ENCODE measurements around the gene FBLN1. TPM values are rescaled to one million over a fixed set of nuclear protein-coding genes. Genes with fewer than 3 reads are reported as not detected.

Gene FBLN1
- total and polyA plus RNA-seq, 2 of the 8 experiments (the other 6 are each of a cell fraction or from before 2014, with no cell fraction given) = 159 to 168 TPM

GRCh38 chr22:45563362-45564040 lies 60.8 kb downstream of the FBLN1 start:
- no peaks in the 10 kb centered on the region; the same call in 1 of the 2 replicates for H3K23me2 ChIP-seq (ENCODE audit: low read depth, low read length)
- ChIA-PET CTCF (ENCODE audit: partially characterized antibody) (interaction anchor here (1.3 to 7.2 kb wide), 2 partner anchors 11 to 218 kb away, joined by 4 to 39 read pairs; no protein-coding TSS in a partner anchor), POLR2A (ENCODE audit: partially characterized antibody) (no interaction called here)
- no peak overlapping the region for H3K23ac ChIP-seq (ENCODE audit: insufficient read length)
- H4K20me1 ChIP-seq (replicated peaks in 1 of 2; ENCODE audit: control insufficient read depth in 1 of 2, insufficient read depth in 2 of 2, low read length in 2 of 2) = peaks cover 0 to 2% of the 10 kb centered on the region in 2 experiments
- H4K5ac ChIP-seq (ENCODE audit: insufficient read length, low read depth, low read length) = no peak overlapping the region
- no peak overlapping the region for H2BK12ac ChIP-seq (ENCODE audit: low read depth, low read length)
- H3K18ac ChIP-seq (ENCODE audit: extremely low read depth, low read length) = no peak overlapping the region
- no peaks in the 10 kb centered on the region; a peak in 2 of 7 replicates for H3K27me3 ChIP-seq (replicated peaks in 1 of 4; ENCODE audit: control insufficient read depth in 3 of 4, extremely low read depth in 1 of 4, insufficient read depth in 3 of 4, low read length in 3 of 4)
- no peak overlapping the region for H3K14ac ChIP-seq (ENCODE audit: insufficient read length)
- no peak overlapping the region; the same call in 1 of the 2 replicates for H4K8ac ChIP-seq (ENCODE audit: extremely low read depth, insufficient read depth, low read length)
- no peak overlapping the region for H4K91ac ChIP-seq (replicated peaks; ENCODE audit: insufficient read length, low read length)
- H2AK5ac ChIP-seq (ENCODE audit: low read depth, low read length) = no peak overlapping the region
- WGBS, 2 experiments (ENCODE audit: extremely low coverage in 1 of 2, insufficient coverage in 1 of 2, insufficient read length in 1 of 2, insufficient replicate concordance in 2 of 2, low coverage in 1 of 2, low lambda C conversion rate in 2 of 2, missing lambda C conversion rate in 1 of 2) = 83% methylated on average over 20 of the region's 20 CpGs; no CpG with 5 or more reads in 1 of the 2 experiments
- H3K4me2 ChIP-seq (ENCODE audit: insufficient read depth in 1 of 2, low read depth in 2 of 2, low read length in 2 of 2) = no peak overlapping the region
- H3K27ac ChIP-seq (ENCODE audit: low read depth, low read length) = no peak overlapping the region
- peaks cover 0 to 10% (median 1%) of the 10 kb centered on the region in 4 experiments; a peak in 2 of 7 replicates for H3K4me1 ChIP-seq (replicated peaks in 1 of 4; ENCODE audit: control insufficient read depth in 3 of 4, insufficient read depth in 4 of 4, low read length in 3 of 4)
- no peak overlapping the region for H3K9ac ChIP-seq (replicated peaks in 1 of 4; ENCODE audit: extremely low read depth in 1 of 4, low read depth in 3 of 4, low read length in 3 of 4)
- no peak overlapping the region for H2BK120ac ChIP-seq (replicated peaks; ENCODE audit: low read depth, low read length)
- H3K79me2 ChIP-seq (ENCODE audit: control insufficient read depth in 1 of 2, insufficient read depth in 2 of 2, low read length in 2 of 2) = no peaks in the 10 kb centered on the region
- H2BK15ac ChIP-seq (ENCODE audit: low read length) = no peak overlapping the region
- FAIRE-seq (no peak), DNase-seq (ENCODE audit: low read depth in 1 of 2, low spot score in 2 of 2) (no peak)
- H2BK5ac ChIP-seq (ENCODE audit: low read depth, low read length) = no peak overlapping the region
- no peak overlapping the region for H3K4ac ChIP-seq (replicated peaks; ENCODE audit: insufficient read length, low read depth, low read length)
- peaks cover 0 to 22% (median 5%) of the 10 kb centered on the region in 4 experiments; a peak in 5 of 8 replicates for H3K36me3 ChIP-seq (ENCODE audit: control insufficient read depth in 2 of 4, insufficient read depth in 4 of 4, low read length in 3 of 4)
- no peak overlapping the region for H2BK20ac ChIP-seq (ENCODE audit: low read length)
- no peak overlapping the region for H3K56ac ChIP-seq (replicated peaks; ENCODE audit: insufficient read length, low read depth, low read length)
- peaks cover 8 to 10% of the 10 kb centered on the region in 2 experiments; a peak in 3 of 4 replicates for H3K9me3 ChIP-seq (ENCODE audit: insufficient read depth in 2 of 2, low read depth in 1 of 2, low read length in 1 of 2)
- H2AFZ ChIP-seq (ENCODE audit: low read length) = no peak overlapping the region
- no peak overlapping the region for H3K4me3 ChIP-seq (ENCODE audit: extremely low read depth in 1 of 4, insufficient read depth in 2 of 4, low read depth in 3 of 4, low read length in 4 of 4)
- H3K79me1 ChIP-seq (ENCODE audit: low read depth, low read length) = no peaks in the 10 kb centered on the region; the same call in 1 of the 2 replicates
- TF ChIP-seq RAD21 (IDR thresholded peaks at IDR 0.05 in 1 of 2, conservative IDR thresholded peaks at IDR 0.05 in 1 of 2; ENCODE audit: low read depth in 2 of 2, low read length in 2 of 2) = no peak
- TF ChIP-seq HDAC2 (IDR thresholded peaks at IDR 0.05; ENCODE audit: borderline replicate concordance in 1 of 2, low read depth in 2 of 2, low read length in 2 of 2) = no peak
- no peak for TF ChIP-seq MAFK (IDR thresholded peaks at IDR 0.05; ENCODE audit: low read depth, low read length)
- no peak for TF ChIP-seq FOSL1 (IDR thresholded peaks at IDR 0.05; ENCODE audit: insufficient read depth, low read depth, low read length)
- no peak for TF ChIP-seq HDAC6 (IDR thresholded peaks at IDR 0.05; ENCODE audit: low read depth, low read length)
- no peak for TF ChIP-seq NRF1 (IDR thresholded peaks at IDR 0.05; ENCODE audit: low read depth, low read length)
- TF ChIP-seq SAP30 (IDR thresholded peaks at IDR 0.05; ENCODE audit: insufficient read depth, insufficient replicate concordance, low read length) = no peak
- TF ChIP-seq CREB1 (IDR thresholded peaks at IDR 0.05) = no peak
- no peak for TF ChIP-seq JUND (IDR thresholded peaks at IDR 0.05; ENCODE audit: low read length)
- TF ChIP-seq CHD1 (IDR thresholded peaks at IDR 0.05; ENCODE audit: low read depth, low read length) = no peak
- TF ChIP-seq CBX8 (IDR thresholded peaks at IDR 0.05; ENCODE audit: borderline replicate concordance, low read depth, low read length) = no peak
- no peak for TF ChIP-seq GTF2F1 (IDR thresholded peaks at IDR 0.05; ENCODE audit: borderline replicate concordance, low read depth, low read length)

Measured in H1 (cell line).